ENCODE results near the gene SLC39A1. TPM values are rescaled to one million over a fixed set of nuclear protein-coding genes. Genes with fewer than 3 reads are reported as not detected.
"Not testable (repeated sequence)": the region's sequence is repeated elsewhere in the genome, so short reads cannot be mapped to it uniquely, and the experiment has no call there.

The SLC39A1 gene
- 119 TPM for total RNA-seq

DNA sequence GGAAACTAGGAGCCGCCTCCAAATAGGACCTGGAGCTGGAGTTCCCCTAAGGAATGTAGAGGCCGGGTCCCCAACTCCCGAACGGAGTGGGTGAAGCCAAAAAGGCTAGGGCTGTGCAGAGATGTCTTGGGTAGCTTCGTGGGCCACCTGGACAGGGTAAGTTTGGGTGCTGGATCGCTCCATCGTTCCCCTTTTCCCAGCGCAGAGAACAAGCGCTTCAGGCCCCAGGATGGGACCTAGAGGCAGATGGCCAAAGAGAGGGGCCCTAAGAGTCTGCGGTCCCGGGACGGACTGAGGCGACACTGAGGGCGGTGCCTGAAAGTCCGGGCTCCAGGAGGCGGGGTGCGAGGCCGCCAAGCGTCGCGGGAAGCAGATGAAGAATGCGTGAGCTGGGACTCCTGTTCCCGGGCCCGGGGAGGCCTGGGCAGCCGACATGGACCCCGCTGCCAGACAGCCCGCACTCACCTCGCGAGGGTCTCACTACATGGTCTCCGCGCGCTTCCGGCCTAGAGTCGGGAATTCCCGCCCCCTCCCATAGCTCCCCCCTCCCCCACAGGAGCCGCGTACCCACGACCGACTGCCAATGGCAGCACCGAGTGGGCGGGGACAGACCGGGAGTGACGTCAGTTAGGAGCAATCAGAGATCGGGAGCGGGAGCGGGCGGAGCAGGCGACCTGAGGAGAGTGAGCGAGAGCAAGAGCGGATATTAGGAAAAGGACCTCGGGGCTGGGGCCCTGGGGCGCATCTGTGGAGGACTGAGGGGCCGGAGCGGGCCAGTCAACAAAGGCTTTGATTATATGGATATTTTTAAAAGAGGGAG, at the start of gene SLC39A1:
TSS of gene SLC39A1 (minus strand) at position 508 of the 820 bp plus-strand sequence. CDS start 822 bp downstream, outside the sequence.
- DNase-seq (ENCODE audit: low spot score) = peak; percentile 98

GRCh38 chr1:154012543-154012942, 49.2 kb upstream of the SLC39A1 start:
- DNase-seq (ENCODE audit: low spot score) = not testable (repeated sequence)

DNA sequence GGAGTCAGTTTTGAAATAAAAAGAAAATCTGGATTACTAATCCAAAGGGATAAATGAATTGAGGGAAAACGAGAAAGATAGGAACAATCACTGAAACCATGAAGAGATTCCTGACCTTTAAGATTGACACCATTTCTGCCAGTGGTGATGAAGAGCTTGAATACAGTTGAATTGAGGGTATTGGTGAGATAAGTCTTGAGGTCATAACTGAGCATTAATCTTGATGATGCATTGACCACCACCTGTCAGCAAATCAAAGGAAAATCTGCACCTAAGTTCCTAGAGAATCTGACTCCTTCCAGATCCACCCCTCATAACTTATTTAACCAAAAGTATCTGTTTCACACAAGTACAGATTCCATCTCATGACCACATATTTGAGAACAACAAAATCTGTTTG, 48.8 kb upstream of the SLC39A1 start:
- DNase-seq (ENCODE audit: low spot score) = no peak

DNA sequence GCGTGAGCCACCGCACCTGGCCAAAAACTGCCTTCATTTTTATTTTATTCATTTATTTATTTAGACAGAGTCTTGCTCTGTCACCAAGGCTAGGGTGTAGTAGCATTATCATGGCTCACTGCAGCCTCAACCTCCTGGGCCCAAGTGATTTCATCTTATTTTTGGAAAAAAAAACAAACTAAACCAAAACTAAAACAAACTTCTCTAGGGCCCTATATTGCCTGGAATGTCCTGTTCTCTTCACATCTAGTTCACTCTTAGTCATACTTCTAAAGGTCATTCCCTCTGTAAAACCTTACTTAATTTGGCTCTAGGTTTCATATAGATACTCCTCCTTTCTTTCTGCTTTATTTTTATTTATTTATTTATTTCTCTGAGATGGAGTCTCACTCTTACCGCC, 42.8 kb upstream of the SLC39A1 start:
- DNase-seq (ENCODE audit: low spot score) = no peak

DNA sequence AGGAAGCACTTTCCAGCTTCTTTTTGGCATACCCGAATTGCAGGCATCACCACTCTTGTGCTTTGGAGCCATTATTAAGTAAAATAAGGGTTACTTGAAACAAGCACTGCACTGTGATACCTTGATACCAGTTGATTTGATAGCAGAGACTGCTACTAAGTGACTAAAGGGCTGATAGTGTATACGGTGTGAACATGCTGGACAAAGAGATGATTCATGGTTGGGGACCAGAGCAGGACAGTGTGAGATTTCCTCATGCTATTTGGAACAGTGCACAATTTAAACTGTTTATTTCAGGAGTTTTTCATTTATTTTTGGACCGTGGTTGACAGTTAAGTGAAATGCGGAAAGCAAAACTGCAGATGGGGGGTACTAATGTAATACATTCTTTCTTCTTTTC, 37.1 kb upstream of the SLC39A1 start:
- no peak for DNase-seq (ENCODE audit: low spot score)

- not testable (repeated sequence) for DNase-seq (ENCODE audit: low spot score)
Measured at GRCh38 chr1:153996882-153997281, 33.5 kb upstream of the SLC39A1 start.

GRCh38 chr1:153995640-153996039, 32.3 kb upstream of the SLC39A1 start:
- no peak for DNase-seq (ENCODE audit: low spot score)

- DNase-seq (ENCODE audit: low spot score) = no peak
Measured at GRCh38 chr1:153995202-153995601, 31.9 kb upstream of the SLC39A1 start.

- DNase-seq (ENCODE audit: low spot score) = no peak
Measured at GRCh38 chr1:153991806-153992205, 28.5 kb upstream of the SLC39A1 start.

GRCh38 chr1:153991151-153991630, 27.9 kb upstream of the SLC39A1 start:
- DNase-seq (ENCODE audit: low spot score) = no peak

- peak; percentile 95 for DNase-seq (ENCODE audit: low spot score)
Measured at GRCh38 chr1:153990468-153991150, 27.3 kb upstream of the SLC39A1 start, which contains the start of gene RPS27. Gene RPS27, plus strand, starts transcription at chr1:153990762. Its CDS starts 35 bp downstream, at chr1:153990797.

DNA sequence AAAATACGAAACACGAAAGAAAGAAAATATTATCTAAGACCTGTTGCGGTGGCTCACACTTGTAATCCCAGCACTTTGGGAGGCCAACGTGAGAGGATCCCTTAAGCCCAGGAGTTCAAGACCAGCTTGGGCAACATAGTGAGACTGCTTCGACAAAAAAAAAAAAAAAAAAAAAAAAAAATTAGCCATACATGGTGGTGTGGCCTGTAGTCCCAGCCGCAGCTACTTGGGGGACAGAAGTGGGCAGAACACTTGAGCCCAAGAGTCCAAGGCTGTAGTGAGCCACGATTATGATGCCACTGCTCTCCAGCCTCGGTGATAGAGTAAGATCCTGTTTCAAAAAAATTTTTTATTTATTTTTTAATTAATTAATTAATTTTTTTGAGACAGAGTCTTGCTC, 24.3 kb upstream of the SLC39A1 start:
- DNase-seq (ENCODE audit: low spot score) = no peak

DNA sequence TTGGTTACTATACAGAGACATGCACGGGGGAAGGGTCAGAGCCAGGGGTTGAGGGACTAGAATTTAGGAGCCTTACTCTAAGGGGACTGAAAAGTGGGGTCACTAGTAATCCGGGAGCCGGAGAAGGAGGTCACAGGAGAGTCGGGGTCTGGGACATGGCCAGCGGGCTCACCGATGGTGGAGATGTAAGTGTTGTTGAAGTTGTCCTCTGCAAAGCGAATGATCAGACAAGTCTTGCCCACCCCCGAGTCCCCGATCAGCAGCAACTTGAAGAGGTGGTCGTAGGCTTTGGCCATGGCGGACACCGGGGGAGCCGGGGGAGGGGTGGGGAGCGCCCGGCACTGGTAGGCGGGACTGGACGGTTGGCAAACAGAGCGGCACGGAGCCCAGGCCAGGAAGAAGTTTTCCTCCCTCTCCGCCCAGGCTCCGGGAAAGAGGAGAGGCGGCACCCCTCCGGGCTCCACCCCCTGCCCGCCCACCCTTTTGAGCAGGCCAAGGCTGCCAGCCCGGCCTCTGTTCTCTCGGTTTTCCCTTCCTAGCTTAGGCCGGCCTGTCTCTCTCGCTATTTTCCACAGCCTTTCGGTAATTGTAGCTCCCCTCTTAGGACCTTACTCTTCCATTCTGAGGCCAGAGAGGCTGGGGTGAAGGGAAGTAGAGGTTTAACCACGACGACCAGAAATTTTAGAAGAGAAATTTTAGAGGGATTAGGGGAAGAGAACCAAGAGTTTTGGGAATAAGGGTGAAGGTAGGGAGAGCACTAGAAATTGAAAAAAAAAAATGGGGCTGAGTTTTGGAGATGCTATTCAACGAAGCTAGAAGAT, 22.8 kb upstream of the SLC39A1 start, which contains the start of gene RAB13:
TSS of gene RAB13 (minus strand) at position 399 of the 821 bp plus-strand sequence. CDS start at position 296, 103 bp downstream.
- peak; percentile 83 for DNase-seq (ENCODE audit: low spot score)

DNA sequence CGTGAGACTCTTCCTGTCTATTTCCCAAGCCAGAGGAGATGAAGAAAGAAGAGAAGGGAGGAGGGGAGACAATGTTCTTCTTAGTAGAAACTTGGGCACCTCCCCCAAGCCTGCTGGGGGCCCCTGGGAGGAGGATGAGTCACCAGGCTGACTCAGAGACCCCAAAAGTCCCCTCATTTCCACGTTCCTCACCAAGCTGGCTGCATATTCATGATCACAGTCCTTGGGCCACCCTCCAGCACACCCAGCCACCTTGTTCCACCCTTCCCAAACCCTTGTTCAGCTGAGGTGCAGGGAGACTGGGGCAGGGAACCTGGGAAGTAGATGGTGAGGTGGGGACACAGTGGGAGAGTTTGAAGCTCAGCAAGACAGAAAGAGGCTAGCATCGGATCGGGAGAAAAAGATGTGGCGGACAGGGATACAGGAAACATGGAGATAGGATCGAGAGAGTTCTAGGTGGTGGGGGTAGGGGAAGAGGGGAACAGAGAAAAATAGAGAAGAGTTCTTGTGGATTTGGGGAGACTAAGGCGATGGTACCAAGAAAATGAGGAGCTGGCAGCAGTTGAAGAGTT, 22.1 kb upstream of the SLC39A1 start:
- DNase-seq (ENCODE audit: low spot score) = no peak

DNA sequence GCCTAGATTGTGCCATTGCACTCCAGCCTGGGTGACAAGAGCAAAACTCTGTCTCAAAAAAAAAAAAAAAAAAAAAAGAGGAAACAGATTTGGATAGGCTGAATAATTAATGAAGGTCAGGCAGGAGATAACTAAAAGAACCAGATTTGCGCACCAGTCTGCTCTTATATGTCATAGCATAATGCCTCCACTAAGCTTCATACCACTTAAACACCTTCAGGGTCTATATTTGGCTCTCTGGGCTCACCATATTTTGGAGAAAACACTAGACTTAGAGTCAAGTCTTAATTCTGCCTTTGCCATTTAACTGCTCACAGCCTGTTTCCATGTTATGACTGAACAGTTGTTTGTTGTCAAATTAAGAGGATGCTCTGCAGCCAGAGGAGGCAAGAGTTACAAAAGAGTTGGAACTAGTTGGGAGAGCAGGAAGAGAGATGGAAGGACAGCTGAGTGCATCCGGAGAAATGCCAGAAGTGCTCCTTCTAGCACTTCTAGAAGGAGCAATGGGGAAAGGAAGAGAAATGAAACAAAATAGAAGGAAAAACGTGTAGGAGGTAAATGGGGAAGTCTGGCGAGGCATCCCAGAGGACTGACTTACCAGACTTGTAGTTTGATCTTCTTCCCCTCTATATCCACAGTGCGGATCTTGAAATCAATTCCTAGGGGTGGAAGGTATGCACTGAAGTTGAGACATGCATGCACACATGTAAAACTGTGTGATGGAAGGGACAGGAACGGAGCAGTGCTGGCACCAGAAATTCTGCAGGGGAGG, 21.0 kb upstream of the SLC39A1 start:
- DNase-seq (ENCODE audit: low spot score) = no peak

GRCh38 chr1:153981735-153982134, 18.4 kb upstream of the SLC39A1 start:
- not testable (repeated sequence) for DNase-seq (ENCODE audit: low spot score)

GRCh38 chr1:153979091-153979490, 15.8 kb upstream of the SLC39A1 start:
- not testable (repeated sequence) for DNase-seq (ENCODE audit: low spot score)

DNA sequence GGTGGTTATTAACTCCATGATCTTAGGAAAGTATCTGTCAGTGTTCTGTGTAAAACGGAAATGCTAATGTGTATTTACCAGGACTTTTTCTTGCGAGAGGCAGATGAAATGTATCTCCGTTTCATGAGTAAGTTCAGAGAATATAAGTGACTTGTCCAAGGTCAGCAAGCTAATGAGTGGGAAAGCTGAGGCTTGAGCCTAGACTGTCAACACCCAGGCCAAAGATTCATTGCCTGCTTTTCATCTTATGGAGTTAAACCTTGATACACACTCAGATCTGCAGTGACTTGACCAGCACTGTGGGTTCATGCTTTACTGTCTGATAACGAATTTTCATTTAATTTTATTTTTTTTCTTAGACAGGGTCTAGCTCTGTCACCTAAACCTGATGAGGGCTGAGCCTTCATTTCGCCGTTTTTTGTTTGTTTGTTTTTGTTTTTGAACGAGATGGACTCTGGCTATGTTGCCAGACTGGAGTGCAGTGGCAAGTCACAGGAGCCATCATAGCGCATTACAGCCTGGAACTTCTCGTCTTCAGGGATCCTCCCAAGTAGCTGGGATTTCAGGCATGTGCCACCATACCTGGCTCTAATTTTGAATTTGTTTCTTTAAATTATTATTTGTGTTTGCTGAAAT, 15.1 kb upstream of the SLC39A1 start:
- DNase-seq (ENCODE audit: low spot score) = no peak

- peak; percentile 90 for DNase-seq (ENCODE audit: low spot score)
Measured at GRCh38 chr1:153977250-153978240, 14.2 kb upstream of the SLC39A1 start, which contains the start of gene JTB. Gene JTB, minus strand, starts transcription at chr1:153977674. Its CDS starts 422 bp downstream, at chr1:153977252.

All from mucosa of gallbladder (tissue), 1 donor.